Liver (tissue), 9 donors: ENCODE data around the gene CDC45. TPM values are rescaled to one million over a fixed set of nuclear protein-coding genes. Genes with fewer than 3 reads are reported as not detected.

Experiments used
- DNase-seq: peaks from one replicate; pipeline ENCODE4 v3.0.0-alpha.2; 2017; ENCODE audit warnings: low spot score
- H3K27ac ChIP-seq, 2 donors: one replicate each; pipeline ENCODE4 v1.7.0; 2013; ENCODE audit warnings: inconsistent platforms in 2 of 2, low read length in 2 of 2, control low read depth in 1 of 2, low read depth in 1 of 2, mild to moderate bottlenecking in 1 of 2
- H3K27me3 ChIP-seq, 4 donors: one replicate each; pipeline versions ENCODE4 v1.6.1 to v1.7.0; 2013; ENCODE audit warnings: low read length in 3 of 4, inconsistent platforms in 1 of 4, mild to moderate bottlenecking in 1 of 4, moderate library complexity in 1 of 4; ENCODE audit not compliant: control insufficient read depth in 4 of 4, insufficient read depth in 4 of 4
- H3K36me3 ChIP-seq, 4 donors: one replicate each; pipeline versions ENCODE4 v1.6.1 to v1.7.0; 2013; ENCODE audit warnings: low read length in 3 of 4, mild to moderate bottlenecking in 3 of 4, low read depth in 1 of 4, moderate library complexity in 1 of 4; ENCODE audit not compliant: control insufficient read depth in 4 of 4, insufficient read depth in 3 of 4
- H3K4me1 ChIP-seq, 4 donors: one replicate each; pipeline versions ENCODE4 v1.6.1 to v1.7.0; 2013; ENCODE audit warnings: low read length in 3 of 4, mild to moderate bottlenecking in 3 of 4, moderate library complexity in 1 of 4; ENCODE audit not compliant: control insufficient read depth in 4 of 4, insufficient read depth in 4 of 4
- H3K4me3 ChIP-seq, 3 donors: one replicate each; pipeline versions ENCODE4 v1.6.1 to v1.7.0; 2013; ENCODE audit warnings: low read length in 3 of 3, control low read depth in 1 of 3, low read depth in 1 of 3, mild to moderate bottlenecking in 1 of 3
- H3K9ac ChIP-seq, 2 donors: one replicate each; pipeline ENCODE4 v1.7.0; 2013; ENCODE audit warnings: low read length in 2 of 2, mild to moderate bottlenecking in 2 of 2, moderate library complexity in 2 of 2, control low read depth in 1 of 2, low read depth in 1 of 2
- H3K9me3 ChIP-seq, 4 donors: one replicate each; pipeline versions ENCODE4 v1.6.1 to v1.7.0; 2013; ENCODE audit warnings: low read length in 3 of 4; ENCODE audit not compliant: control insufficient read depth in 4 of 4
- ATF3 ChIP-seq: IDR thresholded peaks from 2 replicates; pipeline ENCODE4 v1.6.1; 2016; ENCODE audit warnings: antibody characterized with exemption
- CTCF ChIP-seq: fragments of 150-350 bp; IDR thresholded peaks from 2 replicates; pipeline ENCODE4 v1.5.1; 2017; ENCODE audit warnings: improper control_type of control experiment, low read depth, low read length; ENCODE audit not compliant: missing input control
- EGR1 ChIP-seq, 2 donors: IDR thresholded peaks; 2 replicates each; pipeline ENCODE4 v1.6.1; 2016 to 2018; ENCODE audit warnings: antibody characterized with exemption in 2 of 2, low read depth in 2 of 2
- FOXA1 ChIP-seq: IDR thresholded peaks from 2 replicates; pipeline ENCODE4 v1.6.1; 2016; ENCODE audit warnings: antibody characterized with exemption
- FOXA2 ChIP-seq: IDR thresholded peaks from 2 replicates; pipeline ENCODE4 v1.6.1; 2016; ENCODE audit warnings: antibody characterized with exemption
- GABPA ChIP-seq, 2 donors: IDR thresholded peaks in 1 of 2; conservative IDR thresholded peaks in 1 of 2; 2 replicates each; pipeline ENCODE4 v1.6.1; 2016; ENCODE audit warnings: antibody characterized with exemption in 2 of 2, mild to moderate bottlenecking in 1 of 2, moderate library complexity in 1 of 2
- HNF4A ChIP-seq, 2 donors: conservative IDR thresholded peaks; 2 replicates each; pipeline ENCODE4 v1.6.1; 2016; ENCODE audit warnings: antibody characterized with exemption in 2 of 2, mild to moderate bottlenecking in 2 of 2
- JUND ChIP-seq, 2 donors: IDR thresholded peaks; 2 replicates each; pipeline ENCODE4 v1.6.1; 2016; ENCODE audit warnings: antibody characterized with exemption in 2 of 2
- MAX ChIP-seq: IDR thresholded peaks from 2 replicates; pipeline ENCODE4 v1.6.1; 2016; ENCODE audit warnings: antibody characterized with exemption
- NR2F2 ChIP-seq: IDR thresholded peaks from 2 replicates; pipeline ENCODE4 v1.6.1; 2016; ENCODE audit warnings: antibody characterized with exemption
- RAD21 ChIP-seq, 2 donors: IDR thresholded peaks; 2 replicates each; pipeline ENCODE4 v1.6.1; 2016; ENCODE audit warnings: antibody characterized with exemption in 2 of 2, mild to moderate bottlenecking in 2 of 2
- RXRA ChIP-seq, 2 donors: IDR thresholded peaks; 2 replicates each; pipeline ENCODE4 v1.6.1; 2017 to 2018; ENCODE audit warnings: antibody characterized with exemption in 2 of 2, mild to moderate bottlenecking in 1 of 2
- SP1 ChIP-seq: IDR thresholded peaks from 2 replicates; pipeline ENCODE4 v1.6.1; 2018; ENCODE audit warnings: antibody characterized with exemption, mild to moderate bottlenecking
- TAF1 ChIP-seq: conservative IDR thresholded peaks from 2 replicates; pipeline ENCODE4 v1.6.1; 2016; ENCODE audit warnings: antibody characterized with exemption, mild to moderate bottlenecking
- YY1 ChIP-seq: IDR thresholded peaks from 2 replicates; pipeline ENCODE4 v1.6.1; 2016; ENCODE audit warnings: antibody characterized with exemption, mild to moderate bottlenecking
- ZBTB33 ChIP-seq: IDR thresholded peaks from 2 replicates; pipeline ENCODE4 v1.6.1; 2016; ENCODE audit warnings: antibody characterized with exemption
- WGBS: extraction: QIAGEN DNeasy Blood & Tissue Kit; methylation state at CpG from one replicate; pipeline ENCODE4 v1.1.7; 2013; 5-methylcytosine and 5-hydroxymethylcytosine counted together
- polyA plus RNA-seq, 2 donors: library from polyadenylated mRNA; stranded (reverse) in 1 of 2; unstranded in 1 of 2; fragments of 200-250 nt in 1 of 2; fragments of >200 nt in 1 of 2; fragmentation: Nextera tagmentation in 1 of 2; extraction: Ambion mirVana in 1 of 2; gene quantifications; one replicate each; pipeline versions ENCODE4 v1.2.1 to v1.2.3, GENCODE V29; 2013 to 2015
- total RNA-seq, 2 donors: library from RNA; depleted of rRNA; stranded (reverse); fragments of >200 nt; gene quantifications; one replicate each; pipeline ENCODE4 v1.2.3, GENCODE V29; 2014
- donor health status: healthy.
- donor health status: healthy.
- donor health status: healthy.
- donor health status: healthy.
- donor health status: healthy.

Gene CDC45
- total and polyA plus RNA-seq, 4 donors = 0.33 to 15.5 (median 0.94) TPM

- H3K9me3 ChIP-seq = no peaks in the 10 kb centered on the region
- H3K27me3 ChIP-seq = no peaks in the 10 kb centered on the region
- H3K4me1 ChIP-seq = no peaks in the 10 kb centered on the region
- no peak overlapping the region for H3K4me3 ChIP-seq
- TF ChIP-seq FOXA2 = no peak
- no peak for TF ChIP-seq ATF3
- H3K36me3 ChIP-seq = no peaks in the 10 kb centered on the region
- no peak overlapping the region for H3K27ac ChIP-seq
- 93% methylated on average over 24 of the region's 24 CpGs for WGBS
- DNase-seq = no peak
- H3K9ac ChIP-seq = no peak overlapping the region
Measured at GRCh38 chr22:19567157-19568009, 87.7 kb downstream of the CDC45 start.

- DNase-seq = no peak
- WGBS = 83% methylated on average over 9 of the region's 9 CpGs
- TF ChIP-seq MAX (no peak), GABPA (IDR thresholded peaks at IDR 0.05 in 1 of 2, conservative IDR thresholded peaks at IDR 0.05 in 1 of 2) (no peak), FOXA2 (no peak), FOXA1 (no peak), RXRA (IDR thresholded peaks at IDR 0.05) (no peak), JUND (IDR thresholded peaks at IDR 0.05) (no peak), ATF3 (no peak), CTCF (no peak), TAF1 (no peak), HNF4A (conservative IDR thresholded peaks at IDR 0.05) (no peak)
- H3K27ac ChIP-seq = no peak overlapping the region
- H3K4me3 ChIP-seq = no peak overlapping the region
- no peaks in the 10 kb centered on the region for H3K9me3 ChIP-seq
- no peaks in the 10 kb centered on the region for H3K4me1 ChIP-seq
- no peaks in the 10 kb centered on the region for H3K27me3 ChIP-seq
- H3K9ac ChIP-seq = no peak overlapping the region
- H3K36me3 ChIP-seq = no peaks in the 10 kb centered on the region
Measured at GRCh38 chr22:19568337-19569275, 88.9 kb downstream of the CDC45 start.

GRCh38 chr22:19569276-19569640 lies 89.5 kb downstream of the CDC45 start:
- H3K9ac ChIP-seq = no peak overlapping the region
- no peaks in the 10 kb centered on the region for H3K4me1 ChIP-seq
- no peaks in the 10 kb centered on the region for H3K27me3 ChIP-seq
- no peaks in the 10 kb centered on the region for H3K9me3 ChIP-seq
- H3K4me3 ChIP-seq = no peak overlapping the region
- 86% methylated on average over 1 of the region's 1 CpG for WGBS
- TF ChIP-seq HNF4A (conservative IDR thresholded peaks at IDR 0.05) (no peak), FOXA2 (no peak), RXRA (IDR thresholded peaks at IDR 0.05) (no peak), GABPA (IDR thresholded peaks at IDR 0.05 in 1 of 2, conservative IDR thresholded peaks at IDR 0.05 in 1 of 2) (no peak), JUND (IDR thresholded peaks at IDR 0.05) (no peak), YY1 (no peak), SP1 (no peak), CTCF (no peak), ATF3 (no peak), RAD21 (IDR thresholded peaks at IDR 0.05) (no peak), ZBTB33 (no peak), FOXA1 (no peak), EGR1 (IDR thresholded peaks at IDR 0.05; ENCODE audit: low read depth in 2 of 2) (no peak), MAX (no peak), TAF1 (no peak), NR2F2 (no peak)
- H3K36me3 ChIP-seq = no peaks in the 10 kb centered on the region
- H3K27ac ChIP-seq = no peak overlapping the region
- DNase-seq = no peak
